HepG2 (cell line): Measurements from ENCODE around the gene ZNF559. TPM values are rescaled to one million over a fixed set of nuclear protein-coding genes. Genes with fewer than 3 reads are reported as not detected.

Source experiments
- ATAC-seq: fragments of 200-7000 bp; cut with Tn5 transposase; 3 replicates; pipeline ENCODE4 v1.9.1; 2020; ENCODE audit warnings: mild to moderate bottlenecking, moderate library complexity
- BruUV-seq: library from RNA; stranded (reverse); fragments of 400-500 nt; replicated peaks from 2 replicates; lab custom pipeline; 2021; lab: Mats Ljungman, UMichigan
- CTCF ChIA-PET: fragments of 300-600 bp; formaldehyde crosslinking; extraction: SDS; loops from one replicate; lab custom pipeline; 2021; ENCODE audit warnings: low total read pairs, inconsistent platforms, low intra/inter-chr PET ratio; lab: Yijun Ruan, JAX
- POLR2A ChIA-PET: fragments of 350-600 bp; sonication (Branson Sonifier 250); formaldehyde crosslinking; loops from one replicate; lab custom pipeline; 2020; ENCODE audit warnings: antibody characterized with exemption, inconsistent platforms; lab: Yijun Ruan, JAX
- DNase-seq: peaks from one replicate; pipeline ENCODE4 v3.0.0-alpha.2; 2015; ENCODE audit warnings: low spot score
- FAIRE-seq: peaks from 3 replicates; lab custom pipeline; 2011; peaks lifted over from hg19 to GRCh38; lab: Jason Lieb, UNC
- H2AFZ ChIP-seq: one replicate; pipeline ENCODE4 v1.6.1; 2011; ENCODE audit warnings: low read length, inconsistent platforms
- H3K27ac ChIP-seq: fragments of 300-600 bp; 3 replicates; pipeline ENCODE4 v1.8.0; 2011; ENCODE audit warnings: mixed run types, mild to moderate bottlenecking, mixed read lengths, low read length, inconsistent platforms; ENCODE audit not compliant: insufficient read depth; ENCODE audit errors: extremely low read length
- H3K27me3 ChIP-seq, 2 experiments: fragments of 200-600 bp in 1 of 2; 2 replicates in 1 of 2; 3 replicates in 1 of 2; pipeline versions ENCODE4 v1.6.0 to v1.8.0; 2011; ENCODE audit warnings: low read length in 2 of 2, mild to moderate bottlenecking in 2 of 2, moderate library complexity in 2 of 2, inconsistent platforms in 1 of 2; ENCODE audit not compliant: insufficient read depth in 2 of 2, control insufficient read depth in 1 of 2
- H3K36me3 ChIP-seq, 2 experiments: fragments of 200-600 bp in 1 of 2; replicated peaks in 1 of 2; 2 replicates in 1 of 2; 3 replicates in 1 of 2; pipeline versions ENCODE4 v1.5.1 to v1.8.0; 2011; ENCODE audit warnings: low read length in 2 of 2, inconsistent platforms in 1 of 2; ENCODE audit not compliant: insufficient read depth in 2 of 2, control insufficient read depth in 1 of 2
- H3K4me1 ChIP-seq: 2 replicates; pipeline ENCODE4 v1.5.1; 2012; ENCODE audit warnings: low read length, inconsistent platforms; ENCODE audit not compliant: insufficient read depth
- H3K4me2 ChIP-seq: 2 replicates; pipeline ENCODE4 v1.6.0; 2011; ENCODE audit warnings: low read depth, low read length, inconsistent platforms
- H3K4me3 ChIP-seq, 3 experiments: fragments of 200-600 bp in 1 of 3; sonication (generic), shearing (Covaris generic) in 1 of 3; replicated peaks in 1 of 3; 2 replicates each; pipeline ENCODE4 v1.5.1; 2011 to 2016; ENCODE audit warnings: low read length in 3 of 3, inconsistent platforms in 2 of 3, low read depth in 2 of 3, mild to moderate bottlenecking in 2 of 3, control low read depth in 1 of 3, mixed read lengths in 1 of 3; ENCODE audit not compliant: insufficient read depth in 1 of 3
- H3K79me2 ChIP-seq: one replicate; pipeline ENCODE4 v1.6.1; 2011; ENCODE audit warnings: low read length, inconsistent platforms; ENCODE audit not compliant: insufficient read depth
- H3K9ac ChIP-seq: 2 replicates; pipeline ENCODE4 v1.6.0; 2011; ENCODE audit warnings: mild to moderate bottlenecking, low read depth, low read length, inconsistent platforms; ENCODE audit not compliant: insufficient read depth
- H3K9me3 ChIP-seq: 2 replicates; pipeline ENCODE4 v1.5.1; 2012; ENCODE audit warnings: mild to moderate bottlenecking, low read length
- H4K20me1 ChIP-seq: 2 replicates; pipeline ENCODE4 v1.6.0; 2011; ENCODE audit warnings: inconsistent platforms, mild to moderate bottlenecking, low read length, moderate library complexity; ENCODE audit not compliant: insufficient read depth
- ASH2L ChIP-seq: fragments of 300-600, 200-600 bp; sonication (generic); IDR thresholded peaks from 2 replicates; pipeline ENCODE4 v1.7.0; 2017; ENCODE audit warnings: low read depth, mild to moderate bottlenecking, moderate library complexity, mixed read lengths, low read length; ENCODE audit not compliant: insufficient read length
- CC2D1A ChIP-seq: sonication (generic); formaldehyde crosslinking; IDR thresholded peaks from 2 replicates; pipeline ENCODE4 v1.8.1; 2023; ENCODE audit warnings: mild to moderate bottlenecking, missing genetic modification reagents
- KDM5B ChIP-seq: sonication (generic); formaldehyde crosslinking; IDR thresholded peaks from 2 replicates; pipeline ENCODE4 v1.4.0; 2020; ENCODE audit warnings: missing genetic modification reagents, mild to moderate bottlenecking, borderline replicate concordance
- SALL1 ChIP-seq: sonication (generic); formaldehyde crosslinking; IDR thresholded peaks from 2 replicates; pipeline ENCODE4 v1.8.0; 2022; ENCODE audit warnings: mild to moderate bottlenecking, missing genetic modification reagents
- TFDP2 ChIP-seq: sonication (generic); formaldehyde crosslinking; IDR thresholded peaks from 2 replicates; pipeline ENCODE4 v1.4.0; 2020; ENCODE audit warnings: missing genetic modification reagents
- U2AF1 ChIP-seq: fragments of 200-400 bp; formaldehyde crosslinking; optimal IDR thresholded peaks from 2 replicates; pipeline ENCODE3; 2017; ENCODE audit warnings: mild to moderate bottlenecking, low read depth, low read length
- ZBTB2 ChIP-seq: sonication (generic); formaldehyde crosslinking; IDR thresholded peaks from 2 replicates; pipeline ENCODE4 v1.8.0; 2022; ENCODE audit warnings: low read depth, missing genetic modification reagents
- ZKSCAN1 ChIP-seq: fragments of 150-350 bp; IDR thresholded peaks from 2 replicates; pipeline ENCODE4 v1.6.1; 2014; ENCODE audit warnings: low read length
- ZNF274 ChIP-seq: sonication (generic); formaldehyde crosslinking; IDR thresholded peaks from 2 replicates; pipeline ENCODE4 v1.5.1; 2020; ENCODE audit warnings: mild to moderate bottlenecking, missing genetic modification reagents
- WGBS: methylation state at CpG from one replicate; pipeline ENCODE4 v1.1.6; 2017; ENCODE audit warnings: low lambda C conversion rate; 5-methylcytosine and 5-hydroxymethylcytosine counted together
- in situ Hi-C: cut with HindIII; loops from 2 replicates; pipeline ENCODE4 v1.10.0; 2017; ENCODE audit warnings: low pct_unique_long_range_greater_than_20kb; ENCODE audit not compliant: extremely low pct_ligation_motif_present
- intact Hi-C: fragments of 100-400 bp; cut with micrococcal nuclease; formaldehyde crosslinking; loops from one replicate; pipeline ENCODE4 v1.10.0; 2022; ENCODE audit not compliant: unreplicated experiment
- polyA plus RNA-seq, 8 experiments: library from polyadenylated mRNA; depleted of rRNA in 3 of 8; stranded (reverse) in 7 of 8; unstranded in 1 of 8; fragments of >200 nt; fragmentation: Illumina TruSeq in 4 of 8; extraction: Trizol in 4 of 8; gene quantifications; 2 replicates each; pipeline versions ENCODE4 v1.2.1 to v1.2.3, GENCODE V29; 2011 to 2016; ENCODE audit warnings: low read depth in 4 of 8, missing spikeins in 1 of 8, mixed read lengths in 1 of 8; ENCODE audit not compliant: insufficient read depth in 1 of 8
- total RNA-seq, 5 experiments: library from RNA; depleted of rRNA; stranded (reverse); fragments of >200 nt; fragmentation: Illumina TruSeq; extraction: Trizol; gene quantifications; 2 replicates each; pipeline ENCODE4 v1.2.3, GENCODE V29; 2016; ENCODE audit warnings: low read depth in 1 of 5
- TF ChIP-seq, protein P1 (sequence below): sonication (generic); formaldehyde crosslinking; IDR thresholded peaks from 2 replicates; pipeline ENCODE4 v1.5.1; 2020; ENCODE audit warnings: mild to moderate bottlenecking, moderate library complexity, missing genetic modification reagents
- TF ChIP-seq, protein P2 (sequence below): sonication (generic); formaldehyde crosslinking; IDR thresholded peaks from 2 replicates; pipeline ENCODE4 v1.5.0; 2020; ENCODE audit warnings: missing genetic modification reagents, mild to moderate bottlenecking, borderline replicate concordance
- TF ChIP-seq, protein P3 (sequence below): sonication (generic); formaldehyde crosslinking; IDR thresholded peaks from 2 replicates; pipeline ENCODE4 v1.4.0; 2020; ENCODE audit warnings: missing genetic modification reagents

Gene ZNF559
- total and polyA plus RNA-seq, 2 of the 13 experiments (the other 11 are each of a cell fraction or from before 2014, with no cell fraction given), result 6.3 to 9.8 TPM

GRCh38 chr19:9295411-9295849, 28.5 kb upstream of the ZNF559 start:
- peaks cover 86% of the 10 kb centered on the region for H3K9me3 ChIP-seq
- H4K20me1 ChIP-seq, result no peaks in the 10 kb centered on the region
- TF ChIP-seq ZNF274 (CRISPR knock-in tag) (peak; percentile 59; the same call in 1 of the 2 replicates), KDM5B (no peak)
- H3K36me3 ChIP-seq, result peaks cover 1 to 17% of the 10 kb centered on the region in 2 experiments; a peak in 2 of 5 replicates
- H3K27me3 ChIP-seq, result no peaks in the 10 kb centered on the region
- no peaks in the 10 kb centered on the region for H3K79me2 ChIP-seq
- BruUV-seq, result no TSS peak
- in situ Hi-C loops, result no loop called here
- H2AFZ ChIP-seq, result no peak overlapping the region
- CTCF ChIA-PET, result no interaction called here
- no peak for ATAC-seq
- no peak for FAIRE-seq
- DNase-seq, result no peak
- no peak overlapping the region for H3K27ac ChIP-seq
- intact Hi-C loops, result no loop called here
- 50% methylated on average over 4 of the region's 4 CpGs for WGBS
- H3K4me1 ChIP-seq, result no peaks in the 10 kb centered on the region
- H3K4me3 ChIP-seq, result no peak overlapping the region
- POLR2A ChIA-PET, result no interaction called here
- H3K9ac ChIP-seq, result no peak overlapping the region
- no peak overlapping the region for H3K4me2 ChIP-seq

- Histone ChIP-seq H3K4me2 (no peak overlapping the region), H3K9me3 (peaks cover 93% of the 10 kb centered on the region), H3K27ac (no peak overlapping the region), H3K4me1 (no peaks in the 10 kb centered on the region), H3K4me3 (no peak overlapping the region), H3K79me2 (no peaks in the 10 kb centered on the region), H3K36me3 (peaks cover 1 to 22% of the 10 kb centered on the region in 2 experiments; a peak in 2 of 5 replicates), H3K9ac (no peak overlapping the region), H3K27me3 (no peaks in the 10 kb centered on the region), H2AFZ (no peak overlapping the region), H4K20me1 (no peaks in the 10 kb centered on the region)
- BruUV-seq, result no TSS peak
- 69% methylated on average over 2 of the region's 2 CpGs for WGBS
- FAIRE-seq, result no peak
- POLR2A ChIA-PET, result no interaction called here
- intact Hi-C loops, result no loop called here
- ATAC-seq, result no peak
- CTCF ChIA-PET, result no interaction called here
- no peak for DNase-seq
- in situ Hi-C loops, result no loop called here
- TF ChIP-seq, protein P1, sequence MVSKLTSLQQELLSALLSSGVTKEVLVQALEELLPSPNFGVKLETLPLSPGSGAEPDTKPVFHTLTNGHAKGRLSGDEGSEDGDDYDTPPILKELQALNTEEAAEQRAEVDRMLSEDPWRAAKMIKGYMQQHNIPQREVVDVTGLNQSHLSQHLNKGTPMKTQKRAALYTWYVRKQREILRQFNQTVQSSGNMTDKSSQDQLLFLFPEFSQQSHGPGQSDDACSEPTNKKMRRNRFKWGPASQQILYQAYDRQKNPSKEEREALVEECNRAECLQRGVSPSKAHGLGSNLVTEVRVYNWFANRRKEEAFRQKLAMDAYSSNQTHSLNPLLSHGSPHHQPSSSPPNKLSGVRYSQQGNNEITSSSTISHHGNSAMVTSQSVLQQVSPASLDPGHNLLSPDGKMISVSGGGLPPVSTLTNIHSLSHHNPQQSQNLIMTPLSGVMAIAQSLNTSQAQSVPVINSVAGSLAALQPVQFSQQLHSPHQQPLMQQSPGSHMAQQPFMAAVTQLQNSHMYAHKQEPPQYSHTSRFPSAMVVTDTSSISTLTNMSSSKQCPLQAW (CRISPR knock-in tag), result no peak
- TF ChIP-seq ZBTB2 (CRISPR knock-in tag), result no peak
- TF ChIP-seq TFDP2, result no peak
- no peak for TF ChIP-seq CC2D1A
- no peak for TF ChIP-seq U2AF1
- TF ChIP-seq, protein P2, sequence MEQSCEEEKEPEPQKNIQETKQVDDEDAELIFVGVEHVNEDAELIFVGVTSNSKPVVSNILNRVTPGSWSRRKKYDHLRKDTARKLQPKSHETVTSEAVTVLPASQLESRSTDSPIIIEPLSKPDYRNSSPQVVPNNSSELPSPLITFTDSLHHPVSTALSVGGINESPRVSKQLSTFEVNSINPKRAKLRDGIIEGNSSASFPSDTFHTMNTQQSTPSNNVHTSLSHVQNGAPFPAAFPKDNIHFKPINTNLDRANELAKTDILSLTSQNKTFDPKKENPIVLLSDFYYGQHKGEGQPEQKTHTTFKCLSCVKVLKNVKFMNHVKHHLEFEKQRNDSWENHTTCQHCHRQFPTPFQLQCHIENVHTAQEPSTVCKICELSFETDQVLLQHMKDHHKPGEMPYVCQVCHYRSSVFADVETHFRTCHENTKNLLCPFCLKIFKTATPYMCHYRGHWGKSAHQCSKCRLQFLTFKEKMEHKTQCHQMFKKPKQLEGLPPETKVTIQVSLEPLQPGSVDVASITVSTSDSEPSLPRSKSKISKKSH (CRISPR knock-in tag), result no peak
- TF ChIP-seq ZKSCAN1, result no peak
- TF ChIP-seq, protein P3, sequence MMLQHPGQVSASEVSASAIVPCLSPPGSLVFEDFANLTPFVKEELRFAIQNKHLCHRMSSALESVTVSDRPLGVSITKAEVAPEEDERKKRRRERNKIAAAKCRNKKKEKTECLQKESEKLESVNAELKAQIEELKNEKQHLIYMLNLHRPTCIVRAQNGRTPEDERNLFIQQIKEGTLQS (CRISPR knock-in tag), result no peak
- TF ChIP-seq SALL1 (CRISPR knock-in tag), result no peak
- no peak for TF ChIP-seq ASH2L
These were observed 27.6 kb upstream of the ZNF559 start for GRCh38 chr19:9296336-9296735.
